GM13976 (cell line): ENCODE measurements around the gene GDA.

Experiments used
- DNase-seq: peaks from one replicate; pipeline ENCODE4 v3.0.0; 2012; ENCODE audit warnings: low spot score
- in situ Hi-C: fragments of 300-500 bp; cut with MboI; formaldehyde crosslinking; loops from one replicate; pipeline ENCODE4 v1.12.0; 2022; ENCODE audit warnings: low sequenced_read_pairs, mixed read lengths, inconsistent platforms; ENCODE audit not compliant: unreplicated experiment
- TF ChIP-seq, protein P1 (sequence below): IDR thresholded peaks from 2 replicates; pipeline ENCODE4 v1.5.1; 2012; ENCODE audit warnings: borderline replicate concordance, mild to moderate bottlenecking; ENCODE audit not compliant: insufficient read depth; ENCODE audit errors: extremely low read depth, missing control alignments, control extremely low read depth

Gene GDA

DNA sequence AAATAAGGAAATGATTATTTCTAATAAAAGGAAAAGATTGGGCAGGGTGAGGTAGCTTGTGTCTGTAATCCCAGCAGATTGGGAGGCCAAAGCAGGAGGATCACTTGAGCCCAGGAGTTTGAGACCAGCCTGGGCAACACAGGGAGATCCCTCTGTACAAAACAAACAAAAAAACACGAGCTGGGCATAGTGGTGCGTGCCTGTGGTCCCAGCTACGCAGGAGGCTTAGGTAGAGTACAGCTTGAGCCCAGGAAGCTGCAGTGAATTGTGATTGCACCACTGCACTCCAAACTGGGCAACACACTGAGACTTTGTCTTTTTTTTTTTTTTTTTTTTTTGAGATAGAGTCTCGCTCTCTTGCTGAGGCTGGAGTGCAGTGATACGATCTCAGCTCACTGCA lies 18.8 kb downstream of the GDA start:
- TF ChIP-seq, protein P1, sequence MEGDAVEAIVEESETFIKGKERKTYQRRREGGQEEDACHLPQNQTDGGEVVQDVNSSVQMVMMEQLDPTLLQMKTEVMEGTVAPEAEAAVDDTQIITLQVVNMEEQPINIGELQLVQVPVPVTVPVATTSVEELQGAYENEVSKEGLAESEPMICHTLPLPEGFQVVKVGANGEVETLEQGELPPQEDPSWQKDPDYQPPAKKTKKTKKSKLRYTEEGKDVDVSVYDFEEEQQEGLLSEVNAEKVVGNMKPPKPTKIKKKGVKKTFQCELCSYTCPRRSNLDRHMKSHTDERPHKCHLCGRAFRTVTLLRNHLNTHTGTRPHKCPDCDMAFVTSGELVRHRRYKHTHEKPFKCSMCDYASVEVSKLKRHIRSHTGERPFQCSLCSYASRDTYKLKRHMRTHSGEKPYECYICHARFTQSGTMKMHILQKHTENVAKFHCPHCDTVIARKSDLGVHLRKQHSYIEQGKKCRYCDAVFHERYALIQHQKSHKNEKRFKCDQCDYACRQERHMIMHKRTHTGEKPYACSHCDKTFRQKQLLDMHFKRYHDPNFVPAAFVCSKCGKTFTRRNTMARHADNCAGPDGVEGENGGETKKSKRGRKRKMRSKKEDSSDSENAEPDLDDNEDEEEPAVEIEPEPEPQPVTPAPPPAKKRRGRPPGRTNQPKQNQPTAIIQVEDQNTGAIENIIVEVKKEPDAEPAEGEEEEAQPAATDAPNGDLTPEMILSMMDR, result no peak
- DNase-seq, result no peak
- in situ Hi-C loops, result no loop called here

DNA sequence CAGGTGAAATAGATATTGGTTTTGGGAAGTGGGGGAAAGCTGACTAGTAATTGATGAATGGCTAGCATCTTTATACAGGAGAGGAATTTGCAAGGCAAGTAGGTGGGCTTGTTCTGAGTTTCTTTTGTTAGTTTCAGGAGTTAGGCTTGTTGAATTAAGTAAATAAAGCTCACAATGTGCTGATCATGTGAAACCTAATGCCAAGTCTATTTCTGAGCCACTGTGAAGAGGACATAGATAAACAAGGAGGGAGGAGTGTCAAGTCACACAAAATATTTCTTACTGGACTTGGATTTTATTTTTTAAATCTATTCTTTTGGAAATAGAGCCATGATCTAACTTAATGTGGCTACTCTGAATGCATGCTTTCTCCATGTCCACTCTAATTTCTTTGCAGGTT lies 19.9 kb downstream of the GDA start:
- in situ Hi-C loops, result no loop called here
- DNase-seq, result no peak
- TF ChIP-seq, protein P1, result no peak

DNA sequence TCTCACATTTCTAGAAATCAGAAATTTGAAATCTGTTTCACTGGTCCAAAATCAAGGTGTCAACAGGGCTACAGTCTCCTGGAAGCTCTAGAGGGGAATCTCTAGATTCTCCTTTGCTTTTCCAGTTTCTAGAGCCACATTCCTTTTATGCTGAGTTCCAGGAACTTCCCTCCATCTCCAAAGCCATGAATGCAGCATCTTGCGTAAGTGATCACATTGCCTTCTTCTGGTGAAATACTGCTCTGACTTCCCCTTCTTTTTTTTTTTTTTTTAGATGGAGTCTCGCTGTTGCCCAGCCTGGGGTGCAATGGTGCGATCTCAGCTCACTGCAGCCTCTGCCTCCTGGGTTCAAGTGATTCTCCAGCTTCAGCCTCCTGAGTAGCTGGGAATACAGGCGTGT lies 23.8 kb downstream of the GDA start:
- in situ Hi-C loops, result no loop called here
- TF ChIP-seq, protein P1, result no peak
- DNase-seq, result no peak

DNA sequence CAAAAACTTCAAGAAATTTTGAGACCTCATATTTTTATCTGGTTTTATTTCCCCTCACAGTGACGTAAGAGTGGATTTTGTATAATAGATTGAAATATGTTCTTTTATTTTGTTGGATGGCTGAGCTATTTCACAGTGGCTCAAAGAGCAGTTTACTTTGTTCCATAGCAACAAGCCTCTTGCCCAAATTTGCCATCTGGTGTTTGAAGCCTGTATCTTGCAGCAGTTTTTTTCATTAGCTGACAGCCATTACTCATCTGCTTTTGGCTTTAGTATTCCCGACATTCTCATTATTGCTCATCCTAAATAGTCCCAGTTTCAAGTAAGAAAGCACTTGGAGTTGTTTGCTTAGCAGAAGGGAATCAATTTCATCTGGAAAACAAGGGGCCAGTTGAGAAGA lies 36.3 kb downstream of the GDA start:
- TF ChIP-seq, protein P1, result no peak
- in situ Hi-C loops, result no loop called here
- DNase-seq, result no peak

DNA sequence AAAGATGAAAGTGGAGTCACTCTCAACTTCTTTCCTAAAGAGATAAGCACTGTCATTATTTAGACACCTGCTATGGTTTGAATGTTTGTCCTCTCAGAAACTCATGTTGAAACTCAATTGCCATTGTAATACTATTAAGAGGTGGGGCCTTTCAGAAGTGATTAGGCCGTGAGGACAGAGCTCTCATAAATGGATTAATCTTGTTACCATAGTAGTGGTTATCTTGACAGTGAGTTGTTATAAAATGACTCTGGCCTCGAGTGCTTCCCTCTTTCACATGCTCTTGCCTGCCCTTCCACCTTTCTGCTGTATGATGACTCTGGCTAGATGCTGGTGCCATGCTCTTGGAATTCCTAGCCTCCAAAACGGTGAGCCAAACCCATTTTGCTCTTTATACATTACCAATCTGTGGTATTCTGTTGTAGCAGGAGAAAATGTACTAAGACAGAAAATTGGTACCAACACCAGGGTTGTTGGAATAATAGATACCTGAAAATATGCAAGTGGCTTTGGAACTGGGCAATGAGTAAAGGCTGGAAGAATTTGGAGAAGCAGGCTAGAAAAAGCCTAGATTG lies 38.0 kb downstream of the GDA start:
- DNase-seq, result no peak
- TF ChIP-seq, protein P1, result no peak
- in situ Hi-C loops, result no loop called here

DNA sequence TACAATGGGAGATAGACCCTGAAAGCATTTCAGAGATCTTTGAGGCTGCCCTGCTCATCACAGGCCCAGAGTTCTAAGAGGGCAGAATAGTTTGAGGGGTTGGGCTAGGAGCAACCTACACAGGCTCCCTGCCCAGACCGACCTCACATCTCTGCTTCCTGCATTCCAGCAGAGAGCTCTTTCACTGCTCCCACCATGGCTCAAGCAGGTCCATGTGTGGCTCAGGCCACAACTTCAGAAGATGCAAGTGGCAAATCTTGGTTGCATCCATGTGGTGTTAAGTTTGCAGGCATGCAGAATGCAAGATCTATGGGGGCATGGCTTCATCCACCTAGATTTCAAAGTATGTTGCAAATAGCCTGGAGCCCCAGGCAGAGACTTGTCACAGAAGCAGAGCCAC lies 39.0 kb downstream of the GDA start:
- in situ Hi-C loops, result no loop called here
- DNase-seq, result no peak
- TF ChIP-seq, protein P1, result no peak
